Thoracic aorta (tissue), 2 donors: ENCODE results near the gene DHRS12. TPM values are rescaled to one million over a fixed set of nuclear protein-coding genes. Genes with fewer than 3 reads are reported as not detected.

Source experiments
- ATAC-seq: fragments of 150-250 bp; one replicate; pipeline ENCODE4 v1.8.0; 2017; ENCODE audit warnings: low read depth; ENCODE audit not compliant: insufficient number of reproducible peaks, low FRiP score
- DNase-seq: peaks from one replicate; pipeline ENCODE4 v3.0.0-alpha.2; 2020; ENCODE audit warnings: low spot score
- H3K27ac ChIP-seq, 2 donors: fragments of 200-600 bp; sonication (generic); 1 replicate in 1 of 2; 2 replicates in 1 of 2; pipeline ENCODE4 v1.5.1; 2016; ENCODE audit warnings: mild to moderate bottlenecking in 2 of 2, moderate library complexity in 2 of 2
- H3K27me3 ChIP-seq: fragments of 200-600 bp; sonication (generic); replicated peaks from 2 replicates; pipeline ENCODE4 v1.6.0; 2016; ENCODE audit warnings: mild to moderate bottlenecking; ENCODE audit not compliant: insufficient read depth
- H3K36me3 ChIP-seq: fragments of 200-600 bp; sonication (generic); one replicate; pipeline ENCODE4 v1.5.1; 2016
- H3K4me1 ChIP-seq, 2 donors: fragments of 200-600 bp; sonication (generic); 1 replicate in 1 of 2; 2 replicates in 1 of 2; pipeline versions ENCODE4 v1.5.1 to v1.6.0; 2016; ENCODE audit warnings: low read depth in 2 of 2, mild to moderate bottlenecking in 1 of 2; ENCODE audit not compliant: control insufficient read depth in 1 of 2
- H3K4me3 ChIP-seq: fragments of 200-600 bp; sonication (generic); 2 replicates; pipeline ENCODE4 v1.5.1; 2016; ENCODE audit warnings: mild to moderate bottlenecking
- H3K9me3 ChIP-seq: fragments of 200-600 bp; sonication (generic); 2 replicates; pipeline ENCODE4 v1.5.1; 2016
- total RNA-seq, 2 donors: library from RNA; depleted of rRNA; stranded (reverse); fragments of >200 nt; gene quantifications; one replicate each; pipeline versions ENCODE4 v1.1.0 to v1.2.3, GENCODE V29; 2016
- TF ChIP-seq, protein P1 (sequence below): fragments of 200-600 bp; sonication (generic); IDR thresholded peaks from one replicate; pipeline ENCODE4 v1.5.1; 2019; ENCODE audit warnings: antibody characterized with exemption

The DHRS12 gene
- total RNA-seq, 2 donors from 2014 or later = 4.9 to 13.3 TPM

DNA sequence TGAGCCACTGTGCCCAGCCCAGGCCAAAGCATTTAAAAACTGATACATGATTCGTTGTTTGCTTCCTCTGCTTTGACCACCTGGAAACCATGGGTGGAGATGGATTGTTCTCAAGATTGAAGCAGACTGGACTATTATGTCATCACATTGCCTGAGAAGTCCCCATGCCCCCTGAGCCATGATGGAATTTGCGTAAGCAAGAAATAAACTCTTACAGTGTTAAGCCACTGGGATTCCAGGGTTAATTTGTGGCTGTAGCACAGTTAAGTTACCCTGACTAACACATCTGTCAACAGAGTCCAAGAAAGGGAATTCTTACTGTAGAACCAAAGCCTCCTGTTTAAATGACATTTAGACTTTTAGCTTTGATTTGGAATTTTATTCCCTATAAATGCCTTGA is 19.4 kb upstream of the DHRS12 start:
- Histone ChIP-seq H3K9me3 (no peaks in the 10 kb centered on the region), H3K27ac (no peak overlapping the region), H3K4me1 (peaks cover 4 to 32% of the 10 kb centered on the region in 2 donors), H3K4me3 (no peak overlapping the region), H3K27me3 (no peaks in the 10 kb centered on the region), H3K36me3 (no peaks in the 10 kb centered on the region)
- TF ChIP-seq, protein P1, sequence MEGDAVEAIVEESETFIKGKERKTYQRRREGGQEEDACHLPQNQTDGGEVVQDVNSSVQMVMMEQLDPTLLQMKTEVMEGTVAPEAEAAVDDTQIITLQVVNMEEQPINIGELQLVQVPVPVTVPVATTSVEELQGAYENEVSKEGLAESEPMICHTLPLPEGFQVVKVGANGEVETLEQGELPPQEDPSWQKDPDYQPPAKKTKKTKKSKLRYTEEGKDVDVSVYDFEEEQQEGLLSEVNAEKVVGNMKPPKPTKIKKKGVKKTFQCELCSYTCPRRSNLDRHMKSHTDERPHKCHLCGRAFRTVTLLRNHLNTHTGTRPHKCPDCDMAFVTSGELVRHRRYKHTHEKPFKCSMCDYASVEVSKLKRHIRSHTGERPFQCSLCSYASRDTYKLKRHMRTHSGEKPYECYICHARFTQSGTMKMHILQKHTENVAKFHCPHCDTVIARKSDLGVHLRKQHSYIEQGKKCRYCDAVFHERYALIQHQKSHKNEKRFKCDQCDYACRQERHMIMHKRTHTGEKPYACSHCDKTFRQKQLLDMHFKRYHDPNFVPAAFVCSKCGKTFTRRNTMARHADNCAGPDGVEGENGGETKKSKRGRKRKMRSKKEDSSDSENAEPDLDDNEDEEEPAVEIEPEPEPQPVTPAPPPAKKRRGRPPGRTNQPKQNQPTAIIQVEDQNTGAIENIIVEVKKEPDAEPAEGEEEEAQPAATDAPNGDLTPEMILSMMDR = no peak
- ATAC-seq (no peak), DNase-seq (no peak)

DNA sequence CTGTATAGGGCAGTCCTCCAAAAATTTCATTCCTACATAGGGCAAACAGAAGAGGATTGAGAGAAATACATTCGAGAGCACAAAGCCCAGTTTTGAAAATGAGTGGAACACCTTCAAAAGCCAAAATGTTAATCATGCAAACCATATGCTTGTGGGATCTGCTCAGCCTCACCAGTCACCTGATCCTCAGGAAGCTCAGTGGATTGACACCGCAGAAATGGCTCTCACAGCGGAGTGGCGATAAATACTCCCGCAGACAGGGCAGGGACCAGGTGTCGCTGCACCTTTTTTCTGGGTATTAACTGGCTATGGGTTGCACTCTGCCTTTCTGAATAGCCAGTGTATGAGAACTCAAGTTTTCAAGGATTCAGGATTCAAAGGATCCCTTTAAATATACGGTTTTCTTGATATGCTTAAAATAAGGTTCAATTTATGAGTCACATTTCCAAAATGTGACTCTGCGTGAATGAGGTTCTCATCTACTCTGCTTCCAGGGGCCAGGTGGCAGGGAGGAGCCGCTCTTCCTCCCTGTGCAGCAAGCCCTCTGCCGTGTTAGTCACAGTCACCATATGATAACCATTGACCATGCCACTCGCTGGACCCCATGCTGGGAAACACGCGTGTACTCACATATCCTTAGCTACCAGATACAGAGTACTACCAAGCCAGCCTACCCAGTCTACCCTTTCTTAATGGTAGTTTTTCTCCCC is 18.3 kb upstream of the DHRS12 start:
- no peak overlapping the region for H3K27ac ChIP-seq
- H3K4me3 ChIP-seq = no peak overlapping the region
- no peaks in the 10 kb centered on the region for H3K9me3 ChIP-seq
- ATAC-seq (no peak), DNase-seq (no peak)
- H3K4me1 ChIP-seq = peaks cover 4 to 32% of the 10 kb centered on the region in 2 donors
- no peaks in the 10 kb centered on the region for H3K36me3 ChIP-seq
- no peaks in the 10 kb centered on the region for H3K27me3 ChIP-seq
- TF ChIP-seq, protein P1 = no peak

DNA sequence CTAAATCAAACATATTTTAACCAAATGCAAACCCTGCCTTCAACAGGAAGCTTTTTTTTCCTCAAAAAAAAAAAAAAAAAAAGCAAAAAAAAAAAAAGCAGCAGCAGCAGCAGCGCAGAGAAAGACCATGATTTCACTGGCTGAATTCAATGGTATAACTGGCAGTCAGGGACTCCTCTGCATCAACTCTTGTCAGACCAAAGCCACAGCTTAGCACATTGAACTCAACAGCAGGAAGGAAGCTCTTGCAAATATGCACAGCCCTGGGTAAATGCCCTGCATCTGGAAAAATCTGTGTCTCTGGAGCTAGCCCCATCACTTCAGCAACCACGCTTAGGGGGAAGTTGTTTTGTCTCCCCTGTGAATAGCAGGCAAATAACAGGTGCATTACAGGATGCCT is 17.6 kb upstream of the DHRS12 start:
- ATAC-seq (no peak), DNase-seq (no peak)
- Histone ChIP-seq H3K4me3 (no peak overlapping the region), H3K4me1 (peaks cover 4 to 26% of the 10 kb centered on the region in 2 donors), H3K36me3 (no peaks in the 10 kb centered on the region), H3K27ac (no peak overlapping the region), H3K27me3 (no peaks in the 10 kb centered on the region), H3K9me3 (no peaks in the 10 kb centered on the region)
- TF ChIP-seq, protein P1 = no peak

DNA sequence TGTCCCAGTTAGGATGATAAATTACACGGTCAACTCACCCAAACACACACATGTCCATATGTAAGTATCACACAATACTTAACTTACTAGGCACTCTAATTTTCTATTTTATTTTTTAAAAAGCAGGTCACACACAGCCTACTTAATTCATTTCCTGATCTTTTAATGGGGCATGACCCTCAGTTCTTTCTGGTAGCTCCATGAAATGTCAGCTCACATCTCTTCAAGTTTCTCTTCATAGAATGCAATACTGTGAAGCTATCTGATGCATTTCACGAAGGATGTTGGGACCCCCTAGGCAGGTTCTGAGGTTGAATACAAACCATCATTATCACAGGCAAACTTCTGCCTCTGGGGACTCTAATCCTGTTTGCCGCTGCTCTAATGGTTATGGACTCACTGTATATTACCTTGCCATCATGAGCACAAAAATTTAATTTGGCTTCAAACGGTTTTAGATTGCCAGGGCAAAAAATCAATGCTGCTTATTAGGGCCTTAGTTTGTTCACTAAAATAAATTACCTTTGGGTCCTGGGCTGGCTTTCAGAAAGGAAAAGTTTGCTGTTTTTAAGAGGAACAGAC is 16.1 kb upstream of the DHRS12 start:
- no peaks in the 10 kb centered on the region for H3K9me3 ChIP-seq
- DNase-seq (no peak), ATAC-seq (no peak)
- no peaks in the 10 kb centered on the region for H3K36me3 ChIP-seq
- no peak overlapping the region for H3K27ac ChIP-seq
- no peak overlapping the region for H3K4me3 ChIP-seq
- peaks cover 4 to 16% of the 10 kb centered on the region in 2 donors for H3K4me1 ChIP-seq
- no peaks in the 10 kb centered on the region for H3K27me3 ChIP-seq
- TF ChIP-seq, protein P1 = no peak

DNA sequence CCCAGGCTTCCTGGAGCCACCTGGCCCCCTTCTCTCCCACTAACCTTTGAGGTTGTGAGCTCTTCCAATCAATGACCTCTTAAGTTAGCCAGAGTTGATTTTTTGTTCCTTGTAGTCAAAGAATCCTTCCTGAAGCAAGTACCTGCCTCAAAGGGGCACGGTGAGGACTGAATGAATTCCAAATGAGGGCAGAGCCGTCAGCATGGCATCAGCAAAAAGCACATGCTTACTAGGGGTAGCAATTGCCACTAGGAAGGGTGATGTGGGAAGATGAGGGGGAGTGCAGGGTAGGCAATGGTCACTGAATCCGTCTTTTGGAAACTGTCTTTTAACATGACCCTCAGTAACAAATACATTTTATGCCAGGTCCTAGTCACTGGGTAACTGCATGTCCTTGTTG is 15.6 kb upstream of the DHRS12 start:
- Histone ChIP-seq H3K9me3 (no peaks in the 10 kb centered on the region), H3K27me3 (no peaks in the 10 kb centered on the region), H3K27ac (no peak overlapping the region), H3K36me3 (no peaks in the 10 kb centered on the region), H3K4me3 (no peak overlapping the region), H3K4me1 (peaks cover 4 to 15% of the 10 kb centered on the region in 2 donors)
- ATAC-seq (no peak), DNase-seq (no peak)
- TF ChIP-seq, protein P1 = no peak
